ENCODE results near the gene MRTFA.
"Not testable (repeated sequence)": the region's sequence is repeated elsewhere in the genome, so short reads cannot be mapped to it uniquely, and the experiment has no call there.

The MRTFA gene

DNA sequence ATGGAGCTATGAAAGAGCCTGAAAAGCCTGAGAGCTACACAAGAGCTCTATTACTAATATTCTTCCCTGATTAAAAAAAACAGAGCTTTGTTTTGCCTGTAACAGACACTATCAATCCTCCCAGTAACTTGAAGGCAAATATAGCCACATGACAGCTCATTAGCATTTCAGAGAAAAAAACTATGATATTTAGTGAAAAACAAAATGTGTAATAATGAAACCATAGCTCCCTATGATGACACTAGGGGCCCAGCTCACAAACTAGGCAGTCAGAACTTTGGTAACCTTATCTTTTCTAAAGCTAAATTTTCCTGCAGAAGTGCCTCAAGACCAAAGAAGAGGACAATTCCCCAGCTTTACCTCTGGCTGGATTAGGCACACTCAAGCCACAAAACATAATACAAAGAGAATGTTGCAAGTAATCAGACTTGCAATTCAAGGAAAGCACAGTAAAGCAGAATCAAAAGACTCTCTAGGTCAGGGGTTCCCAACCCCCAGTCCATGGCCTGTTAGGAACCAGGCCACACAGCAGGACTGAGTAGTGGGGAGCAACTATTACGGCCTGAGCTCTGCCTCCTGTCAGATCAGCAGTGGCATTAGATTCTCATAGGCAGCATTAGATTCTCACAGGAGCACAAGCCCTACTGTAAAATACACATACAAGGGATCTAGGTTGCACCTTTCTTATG lies 53.3 kb downstream of the MRTFA start:
- no peak overlapping the region for H3K27ac Mint-ChIP-seq
- H3K36me3 Mint-ChIP-seq (ENCODE audit: low read depth), result peaks cover 28% of the 10 kb centered on the region
- no peaks in the 10 kb centered on the region for H3K9me3 Mint-ChIP-seq
- H3K27me3 Mint-ChIP-seq, result no peaks in the 10 kb centered on the region
- H3K4me1 Mint-ChIP-seq (ENCODE audit: low read depth), result peaks cover 31% of the 10 kb centered on the region
- H3K4me3 Mint-ChIP-seq, result no peak overlapping the region

DNA sequence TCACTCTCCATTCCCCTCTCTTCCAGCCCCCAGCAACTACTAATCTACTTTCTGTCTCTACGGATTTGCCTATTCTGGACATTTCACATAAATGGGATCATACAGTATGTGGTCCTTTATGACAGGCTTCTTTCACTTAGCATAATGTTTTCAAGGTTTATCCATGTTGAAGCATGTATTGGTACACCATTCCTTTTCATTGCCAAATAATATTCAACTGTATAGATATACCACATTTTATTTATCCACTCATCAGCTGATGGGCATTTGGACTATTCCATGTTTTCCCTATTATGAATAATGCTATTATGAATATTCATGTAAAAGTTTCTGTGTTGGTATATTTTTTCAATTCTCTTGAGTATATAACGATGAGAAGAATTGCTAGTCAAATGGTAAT lies 54.5 kb downstream of the MRTFA start:
- no peak overlapping the region for H3K27ac Mint-ChIP-seq
- no peak overlapping the region for H3K4me3 Mint-ChIP-seq
- no peaks in the 10 kb centered on the region for H3K27me3 Mint-ChIP-seq
- no peaks in the 10 kb centered on the region for H3K9me3 Mint-ChIP-seq
- H3K36me3 Mint-ChIP-seq (ENCODE audit: low read depth), result peaks cover 27% of the 10 kb centered on the region
- H3K4me1 Mint-ChIP-seq (ENCODE audit: low read depth), result peaks cover 37% of the 10 kb centered on the region

DNA sequence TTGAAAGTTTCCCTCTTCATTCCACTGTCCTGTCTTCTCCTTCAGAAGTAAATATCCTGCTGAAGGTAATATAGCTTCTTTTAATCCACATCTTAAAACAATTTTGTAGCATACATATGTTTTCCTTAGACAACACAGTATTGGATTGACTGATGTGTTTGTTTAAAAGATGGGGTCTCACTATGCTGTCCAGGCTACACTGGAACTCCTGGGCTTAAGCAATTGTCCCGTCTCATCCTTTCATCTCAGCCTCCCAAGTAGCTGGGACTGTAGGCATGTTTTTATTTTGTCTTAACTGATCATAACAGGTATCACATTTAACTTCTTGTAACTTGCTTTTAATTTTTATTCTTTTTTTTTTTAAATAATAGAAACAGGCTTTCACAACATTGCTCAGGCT lies 55.9 kb downstream of the MRTFA start:
- Mint-ChIP-seq H3K9me3 (no peaks in the 10 kb centered on the region), H3K4me1 (ENCODE audit: low read depth) (peaks cover 36% of the 10 kb centered on the region), H3K4me3 (no peak overlapping the region), H3K27me3 (no peaks in the 10 kb centered on the region), H3K27ac (no peak overlapping the region), H3K36me3 (ENCODE audit: low read depth) (peaks cover 17% of the 10 kb centered on the region)

DNA sequence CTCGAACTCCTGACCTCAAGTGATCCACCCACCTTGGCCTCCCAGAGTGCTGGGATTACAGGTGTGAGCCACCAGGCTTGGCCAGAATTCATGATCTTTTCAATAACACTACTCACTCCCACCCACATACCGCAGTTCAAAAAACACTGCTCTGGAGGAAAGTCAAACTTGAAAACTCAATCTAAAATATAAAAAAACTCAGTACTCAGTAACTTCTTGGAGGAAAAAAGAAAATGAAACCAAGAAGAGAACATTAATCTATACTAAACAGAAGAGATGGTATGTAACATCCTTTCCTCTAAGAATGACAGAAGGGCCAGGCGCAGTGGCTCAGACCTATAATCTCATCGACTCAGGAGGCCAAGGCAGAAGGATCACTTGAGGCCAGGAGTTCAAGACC lies 58.3 kb downstream of the MRTFA start:
- Mint-ChIP-seq H3K27ac (no peak overlapping the region), H3K27me3 (no peaks in the 10 kb centered on the region), H3K4me3 (no peak overlapping the region), H3K9me3 (no peaks in the 10 kb centered on the region), H3K4me1 (ENCODE audit: low read depth) (peaks cover 24% of the 10 kb centered on the region), H3K36me3 (ENCODE audit: low read depth) (no peaks in the 10 kb centered on the region)

DNA sequence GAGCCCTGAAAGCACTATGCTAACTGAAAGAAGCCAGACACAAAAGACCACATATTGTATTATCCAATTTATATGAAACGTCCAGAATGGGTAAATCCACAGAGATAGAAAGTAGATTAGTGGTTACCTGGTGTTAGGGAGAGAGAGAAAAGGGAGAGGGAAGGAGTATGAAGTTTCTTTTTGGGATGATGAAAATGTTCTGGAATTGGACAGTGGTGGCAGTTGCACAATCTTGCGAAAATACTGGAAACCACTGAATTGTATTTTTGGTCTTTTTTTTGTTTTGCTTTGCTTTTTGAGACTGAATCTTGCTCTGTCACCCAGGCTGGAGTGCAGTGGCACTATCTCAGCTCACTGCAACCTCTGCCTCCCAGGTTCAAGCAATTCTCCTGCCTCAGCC lies 63.5 kb downstream of the MRTFA start:
- Mint-ChIP-seq H3K27ac (no peak overlapping the region), H3K36me3 (ENCODE audit: low read depth) (peaks cover 27% of the 10 kb centered on the region), H3K4me3 (no peak overlapping the region), H3K9me3 (peaks cover 3% of the 10 kb centered on the region), H3K27me3 (no peaks in the 10 kb centered on the region), H3K4me1 (ENCODE audit: low read depth) (peaks cover 4% of the 10 kb centered on the region)

DNA sequence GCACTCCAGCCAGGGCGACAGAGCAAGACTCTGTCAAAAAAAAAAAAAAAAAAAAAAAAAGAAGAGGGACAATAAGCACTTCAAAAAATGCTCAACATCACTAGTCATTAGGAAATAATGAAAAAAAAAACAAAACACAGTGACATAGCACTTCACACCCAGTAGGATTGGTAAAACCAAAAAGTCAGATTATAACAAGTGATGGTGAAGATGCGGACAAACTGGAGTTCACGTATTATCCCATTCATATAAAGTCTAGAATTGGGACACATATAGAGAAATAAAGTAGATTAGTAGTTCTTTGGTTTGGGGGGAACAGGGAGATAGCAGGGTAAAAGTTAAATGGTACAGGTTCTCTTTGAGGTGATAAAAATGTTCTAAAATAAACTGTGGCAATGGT lies 64.6 kb downstream of the MRTFA start:
- Mint-ChIP-seq H3K27ac (no peak overlapping the region), H3K9me3 (peaks cover 3% of the 10 kb centered on the region), H3K27me3 (no peaks in the 10 kb centered on the region), H3K4me3 (no peak overlapping the region), H3K36me3 (ENCODE audit: low read depth) (peaks cover 27% of the 10 kb centered on the region), H3K4me1 (ENCODE audit: low read depth) (no peaks in the 10 kb centered on the region)

DNA sequence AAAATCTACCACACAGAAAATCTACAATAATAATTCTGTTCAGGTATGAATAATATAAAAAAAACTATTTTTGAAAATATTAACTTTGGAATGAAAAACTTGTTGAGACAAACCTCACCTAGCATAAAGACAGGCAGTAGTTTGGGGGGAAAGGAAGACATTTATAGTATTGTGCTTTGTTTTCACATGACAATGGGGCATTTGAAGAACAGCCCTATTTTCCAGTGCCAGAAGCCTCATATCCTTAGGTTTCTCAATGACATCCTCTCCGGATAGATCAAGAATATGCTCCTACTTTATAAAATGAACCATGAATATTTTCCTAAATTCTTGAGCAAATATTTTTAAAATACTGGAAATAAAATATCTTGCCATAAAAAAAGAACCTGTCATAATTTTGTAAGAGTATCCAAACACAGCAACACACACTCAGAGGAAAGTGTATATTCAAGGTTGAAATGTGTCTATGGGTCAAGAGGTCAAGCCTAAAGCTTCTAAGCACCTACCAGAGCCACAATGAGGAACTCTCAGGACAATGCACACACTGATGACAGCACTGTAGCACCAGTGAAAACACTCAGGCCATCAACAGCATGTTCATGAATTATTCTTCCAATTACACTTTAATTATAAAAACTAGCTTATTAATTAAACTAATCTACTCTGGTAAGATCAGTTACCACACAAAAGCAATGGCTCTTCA lies 68.7 kb downstream of the MRTFA start:
- H3K27me3 Mint-ChIP-seq, result no peaks in the 10 kb centered on the region
- no peak overlapping the region for H3K4me3 Mint-ChIP-seq
- H3K9me3 Mint-ChIP-seq, result peaks cover 3% of the 10 kb centered on the region
- H3K36me3 Mint-ChIP-seq (ENCODE audit: low read depth), result peaks cover 28% of the 10 kb centered on the region
- no peak overlapping the region for H3K27ac Mint-ChIP-seq
- H3K4me1 Mint-ChIP-seq (ENCODE audit: low read depth), result no peaks in the 10 kb centered on the region

DNA sequence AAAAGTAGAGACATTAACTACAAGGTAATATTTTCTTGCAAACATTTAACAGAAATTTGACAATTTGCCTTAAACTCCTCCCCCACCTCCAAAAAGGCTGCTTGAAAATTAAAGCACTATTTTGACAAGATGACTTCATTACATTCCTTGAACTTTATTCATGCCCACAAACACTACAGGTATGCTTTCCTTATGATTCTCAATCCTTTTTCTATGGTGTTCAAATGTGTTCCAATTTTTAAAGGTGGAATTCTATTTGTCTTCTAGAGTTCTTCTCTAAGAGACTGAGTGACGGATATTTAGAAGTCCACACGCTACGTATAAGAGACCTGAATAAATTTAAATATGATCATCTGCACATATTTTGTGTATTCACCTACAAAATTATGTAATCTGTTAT lies 69.4 kb downstream of the MRTFA start:
- no peaks in the 10 kb centered on the region for H3K4me1 Mint-ChIP-seq (ENCODE audit: low read depth)
- peaks cover 22% of the 10 kb centered on the region for H3K36me3 Mint-ChIP-seq (ENCODE audit: low read depth)
- H3K4me3 Mint-ChIP-seq, result no peak overlapping the region
- H3K27ac Mint-ChIP-seq, result no peak overlapping the region
- peaks cover 3% of the 10 kb centered on the region for H3K9me3 Mint-ChIP-seq
- H3K27me3 Mint-ChIP-seq, result no peaks in the 10 kb centered on the region

DNA sequence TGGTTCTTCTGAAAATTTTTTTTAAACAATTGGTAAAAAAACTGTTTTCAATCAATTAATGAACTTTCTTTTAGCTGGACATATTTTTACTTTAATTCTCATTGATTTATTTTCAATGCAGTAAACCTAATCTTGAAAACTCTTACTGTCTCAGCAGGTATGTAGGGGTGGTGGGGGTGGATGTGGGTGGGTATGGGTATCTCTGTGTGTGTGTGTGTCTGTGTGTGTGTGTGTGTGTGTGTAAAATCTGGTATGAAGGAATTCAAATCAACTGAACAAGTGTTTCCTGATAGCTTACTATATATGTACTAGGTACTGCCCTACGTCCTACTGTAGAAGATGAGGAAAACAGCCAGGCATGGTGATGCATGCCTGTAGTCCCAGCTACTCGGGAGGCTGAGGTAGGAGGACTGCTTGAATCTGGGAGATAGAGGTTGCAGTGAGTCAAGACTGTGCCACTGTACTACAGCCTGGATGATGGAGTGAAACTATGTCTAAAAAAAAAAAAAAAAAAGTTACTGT lies 75.5 kb downstream of the MRTFA start:
- Mint-ChIP-seq H3K36me3 (ENCODE audit: low read depth) (peaks cover 15% of the 10 kb centered on the region), H3K27ac (no peak overlapping the region), H3K27me3 (no peaks in the 10 kb centered on the region), H3K4me3 (no peak overlapping the region), H3K4me1 (ENCODE audit: low read depth) (peaks cover 19% of the 10 kb centered on the region), H3K9me3 (no peaks in the 10 kb centered on the region)

DNA sequence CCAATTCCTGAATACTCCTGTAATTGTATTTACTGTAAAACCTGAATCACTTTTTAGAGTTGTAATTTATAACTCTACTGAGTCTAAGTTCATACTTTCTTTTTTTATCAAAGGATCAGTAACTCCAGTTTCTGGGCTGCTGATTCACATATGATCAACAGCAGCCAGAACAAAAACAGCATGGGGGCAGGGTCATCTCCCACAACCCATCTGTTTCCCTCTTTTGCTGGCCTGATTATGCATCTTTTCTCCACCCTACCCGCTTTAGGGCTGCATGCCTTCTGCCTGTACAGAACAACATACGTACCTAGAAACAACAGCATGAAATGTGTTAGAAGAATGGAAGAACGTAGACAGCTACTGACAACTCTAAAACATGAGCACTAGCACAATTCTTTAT lies 76.0 kb downstream of the MRTFA start:
- Mint-ChIP-seq H3K4me3 (no peak overlapping the region), H3K27me3 (no peaks in the 10 kb centered on the region), H3K36me3 (ENCODE audit: low read depth) (peaks cover 16% of the 10 kb centered on the region), H3K9me3 (no peaks in the 10 kb centered on the region), H3K4me1 (ENCODE audit: low read depth) (peaks cover 20% of the 10 kb centered on the region), H3K27ac (no peak overlapping the region)

DNA sequence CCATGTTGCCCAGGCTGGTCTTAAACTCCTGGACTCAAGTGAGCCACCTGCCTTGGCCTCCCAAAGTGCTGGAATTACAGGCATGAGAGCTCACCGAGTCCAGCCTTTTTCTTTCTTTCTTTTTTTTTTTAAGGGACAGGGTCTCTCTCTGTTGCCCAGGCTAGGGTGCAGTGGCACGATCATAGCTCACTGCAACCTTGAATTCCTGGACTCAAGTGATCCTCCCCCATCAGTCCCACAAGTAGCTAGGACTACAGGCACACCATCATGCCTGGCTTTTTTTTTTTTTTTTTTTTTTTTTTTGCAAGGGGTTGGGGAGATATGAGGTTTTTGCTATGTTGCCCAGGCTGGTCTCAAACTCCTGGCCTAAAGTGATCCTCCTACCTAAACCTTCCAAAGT lies 78.5 kb downstream of the MRTFA start:
- H3K27ac Mint-ChIP-seq, result no peak overlapping the region
- peaks cover 23% of the 10 kb centered on the region for H3K4me1 Mint-ChIP-seq (ENCODE audit: low read depth)
- peaks cover under 1% of the 10 kb centered on the region for H3K9me3 Mint-ChIP-seq
- H3K27me3 Mint-ChIP-seq, result no peaks in the 10 kb centered on the region
- peaks cover 35% of the 10 kb centered on the region for H3K36me3 Mint-ChIP-seq (ENCODE audit: low read depth)
- no peak overlapping the region for H3K4me3 Mint-ChIP-seq

DNA sequence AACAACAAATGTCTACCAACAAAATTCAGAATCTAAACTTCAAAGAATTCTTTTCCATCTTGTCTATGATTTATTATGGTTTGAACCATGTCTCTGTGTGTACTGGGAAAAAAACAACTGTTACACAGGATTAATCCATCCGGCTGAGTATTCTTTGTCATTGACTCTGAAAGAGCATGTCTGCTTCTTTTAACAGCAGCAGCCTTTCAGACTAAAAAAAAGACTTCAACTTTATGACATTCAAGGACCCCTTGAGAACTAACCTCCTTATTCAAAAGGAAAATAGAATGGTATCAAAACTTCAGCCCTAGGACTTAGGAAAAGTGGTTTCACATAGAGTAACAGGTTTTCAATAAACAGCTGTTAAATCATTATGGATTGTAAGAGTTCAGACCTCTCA lies 79.9 kb downstream of the MRTFA start:
- Mint-ChIP-seq H3K4me3 (no peak overlapping the region), H3K27ac (no peak overlapping the region), H3K36me3 (ENCODE audit: low read depth) (peaks cover 47% of the 10 kb centered on the region), H3K27me3 (no peaks in the 10 kb centered on the region), H3K4me1 (ENCODE audit: low read depth) (peaks cover 25% of the 10 kb centered on the region), H3K9me3 (peaks cover 11% of the 10 kb centered on the region)

DNA sequence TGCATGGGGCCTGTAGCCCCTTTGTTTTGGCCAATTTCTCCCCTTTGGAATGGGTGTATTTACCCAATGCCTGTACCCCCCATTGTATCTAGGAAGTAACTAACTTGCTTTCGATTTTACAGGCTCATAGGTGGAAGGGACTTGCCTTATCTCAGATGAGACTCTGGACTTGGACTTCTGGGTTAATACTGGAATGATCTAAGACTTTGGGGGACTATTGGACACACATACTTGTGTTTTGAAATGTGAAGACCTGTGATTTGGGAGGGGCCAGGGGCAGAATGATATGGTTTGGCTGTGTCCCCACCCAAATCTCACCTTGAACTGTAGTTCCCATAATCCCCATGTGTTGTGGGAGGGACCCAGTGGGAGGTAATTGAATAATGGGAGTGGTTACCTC lies 82.5 kb downstream of the MRTFA start:
- peaks cover 11% of the 10 kb centered on the region for H3K9me3 Mint-ChIP-seq
- not testable (repeated sequence) for H3K4me3 Mint-ChIP-seq, H3K27me3 Mint-ChIP-seq, H3K27ac Mint-ChIP-seq
- peaks cover 14% of the 10 kb centered on the region for H3K4me1 Mint-ChIP-seq (ENCODE audit: low read depth)
- H3K36me3 Mint-ChIP-seq (ENCODE audit: low read depth), result peaks cover 47% of the 10 kb centered on the region

DNA sequence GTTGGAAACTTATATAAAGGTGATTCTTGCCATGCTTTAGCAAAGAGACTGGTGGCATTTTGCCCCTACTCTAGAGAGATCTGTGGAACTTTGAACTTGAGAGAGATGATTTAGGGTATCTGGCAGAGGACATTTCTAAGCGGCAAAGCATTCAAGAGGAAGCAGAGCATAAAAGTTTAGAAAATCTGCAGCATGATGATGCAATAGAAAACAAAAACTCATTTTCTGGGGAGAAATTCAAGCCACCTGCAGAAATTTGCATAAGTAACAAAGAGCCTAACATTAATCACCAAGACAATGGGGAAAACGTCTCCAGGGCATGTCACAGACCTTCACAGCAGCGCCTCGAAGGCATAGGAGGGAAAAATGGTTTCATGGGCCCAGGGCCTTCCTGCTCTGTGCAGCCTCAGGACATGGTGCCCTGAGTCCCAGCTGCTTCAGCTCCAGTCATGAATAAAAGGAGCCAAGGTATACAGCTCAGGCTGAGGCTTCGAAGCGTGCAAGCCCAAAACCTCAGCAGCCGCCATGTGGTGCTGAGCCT lies 83.4 kb downstream of the MRTFA start:
- Mint-ChIP-seq H3K4me1 (ENCODE audit: low read depth) (peaks cover 14% of the 10 kb centered on the region), H3K4me3 (no peak overlapping the region), H3K36me3 (ENCODE audit: low read depth) (peaks cover 47% of the 10 kb centered on the region), H3K27ac (no peak overlapping the region), H3K9me3 (peaks cover 11% of the 10 kb centered on the region), H3K27me3 (no peaks in the 10 kb centered on the region)

DNA sequence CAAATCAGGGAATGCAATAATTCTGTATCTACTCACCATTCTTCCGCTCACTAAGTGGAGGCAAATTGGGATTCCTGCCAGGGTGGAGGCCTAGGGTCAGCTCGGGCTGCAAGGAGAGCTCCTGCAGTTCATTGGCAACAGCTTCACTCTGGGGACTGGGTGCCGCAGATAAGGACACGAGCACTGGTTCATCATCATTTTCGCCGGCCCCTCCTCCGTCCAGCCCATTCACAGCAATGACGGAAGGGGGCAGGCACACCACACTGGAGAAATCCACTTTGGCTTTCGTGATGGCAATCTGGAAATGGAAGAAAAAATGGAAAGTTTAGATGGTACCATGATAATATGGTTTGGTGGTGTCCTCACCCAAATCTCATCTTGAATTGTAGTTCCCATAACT lies 84.4 kb downstream of the MRTFA start:
- H3K27me3 Mint-ChIP-seq, result no peaks in the 10 kb centered on the region
- peaks cover 51% of the 10 kb centered on the region for H3K36me3 Mint-ChIP-seq (ENCODE audit: low read depth)
- H3K4me3 Mint-ChIP-seq, result no peak overlapping the region
- H3K9me3 Mint-ChIP-seq, result peaks cover 11% of the 10 kb centered on the region
- peaks cover 12% of the 10 kb centered on the region for H3K4me1 Mint-ChIP-seq (ENCODE audit: low read depth)
- no peak overlapping the region for H3K27ac Mint-ChIP-seq

Data from stimulated activated naive CD8-positive, alpha-beta T cell treated with anti-CD3 and anti-CD28 coated beads, Interleukin-15, Interleukin-2, amounts not matched to agents 100 ng/mL and 50 ng/mL, for 24 hours (primary cell).